H9 (cell line): ENCODE measurements around the gene RNU6-1. TPM values are rescaled to one million over a fixed set of nuclear protein-coding genes. Genes with fewer than 3 reads are reported as not detected.
A peak's percentile ranks its signal among the peaks of the same experiment; 100 is the strongest.

ENCODE experiments used
- DNase-seq: peaks from one replicate; pipeline ENCODE4 v3.0.0-alpha.2; 2017
- H2AFZ ChIP-seq: one replicate; pipeline ENCODE4 v1.6.1; 2013; ENCODE audit warnings: mild to moderate bottlenecking, low read length, control low read depth, moderate library complexity
- H2AK5ac ChIP-seq: 2 replicates; pipeline ENCODE4 v1.6.1; 2013; ENCODE audit warnings: low read length, control low read depth, mixed read lengths; ENCODE audit not compliant: insufficient read length
- H2BK120ac ChIP-seq: one replicate; pipeline ENCODE4 v1.6.1; 2013; ENCODE audit warnings: low read depth, mild to moderate bottlenecking, low read length, control low read depth, inconsistent platforms; ENCODE audit not compliant: poor library complexity, severe bottlenecking
- H2BK12ac ChIP-seq: 2 replicates; pipeline ENCODE4 v1.6.1; 2013; ENCODE audit warnings: low read length, control low read depth, mixed read lengths, low read depth; ENCODE audit not compliant: insufficient read length
- H2BK15ac ChIP-seq: 2 replicates; pipeline ENCODE4 v1.6.1; 2013; ENCODE audit warnings: low read depth, low read length, control low read depth
- H2BK20ac ChIP-seq: one replicate; pipeline ENCODE4 v1.6.1; 2013; ENCODE audit warnings: low read depth, mild to moderate bottlenecking, low read length, control low read depth, inconsistent platforms; ENCODE audit not compliant: poor library complexity, severe bottlenecking
- H2BK5ac ChIP-seq: 2 replicates; pipeline ENCODE4 v1.6.1; 2013; ENCODE audit warnings: low read length, control low read depth, mixed read lengths; ENCODE audit not compliant: insufficient read length
- H3K14ac ChIP-seq: 2 replicates; pipeline ENCODE4 v1.6.1; 2013; ENCODE audit warnings: low read length, control low read depth; ENCODE audit not compliant: insufficient read depth
- H3K18ac ChIP-seq: 2 replicates; pipeline ENCODE4 v1.6.1; 2013; ENCODE audit warnings: low read depth, mild to moderate bottlenecking, mixed read lengths, low read length, control low read depth; ENCODE audit not compliant: insufficient read length
- H3K23ac ChIP-seq: 2 replicates; pipeline ENCODE4 v1.6.1; 2013; ENCODE audit warnings: low read length, control low read depth, mixed read lengths, low read depth; ENCODE audit not compliant: insufficient read length
- H3K23me2 ChIP-seq: 2 replicates; pipeline ENCODE4 v1.6.1; 2013; ENCODE audit warnings: low read depth, mild to moderate bottlenecking, mixed read lengths, low read length, control low read depth; ENCODE audit not compliant: insufficient read length, poor library complexity, severe bottlenecking
- H3K27ac ChIP-seq: 2 replicates; pipeline ENCODE4 v1.5.1; 2013; ENCODE audit warnings: low read length, control low read depth, mixed read lengths, low read depth; ENCODE audit not compliant: insufficient read length
- H3K27me3 ChIP-seq: 2 replicates; pipeline ENCODE4 v1.6.1; 2013; ENCODE audit warnings: low read length, control low read depth, inconsistent platforms; ENCODE audit not compliant: insufficient read depth
- H3K4ac ChIP-seq: 2 replicates; pipeline ENCODE4 v1.6.1; 2013; ENCODE audit warnings: low read depth, mild to moderate bottlenecking, control low read depth, inconsistent platforms, low read length, moderate library complexity
- H3K4me1 ChIP-seq: 2 replicates; pipeline ENCODE4 v1.6.1; 2013; ENCODE audit warnings: low read length, control low read depth, inconsistent platforms; ENCODE audit not compliant: insufficient read depth
- H3K4me2 ChIP-seq: 2 replicates; pipeline ENCODE4 v1.6.1; 2013; ENCODE audit warnings: low read length, control low read depth, mixed read lengths; ENCODE audit not compliant: insufficient read length, insufficient read depth
- H3K56ac ChIP-seq: 2 replicates; pipeline ENCODE4 v1.6.1; 2013; ENCODE audit warnings: low read depth, mild to moderate bottlenecking, mixed read lengths, low read length, control low read depth; ENCODE audit not compliant: insufficient read length
- H3K79me1 ChIP-seq: 2 replicates; pipeline ENCODE4 v1.6.1; 2013; ENCODE audit warnings: low read depth, mild to moderate bottlenecking, moderate library complexity, low read length, control low read depth, inconsistent platforms; ENCODE audit not compliant: insufficient read depth, poor library complexity, severe bottlenecking
- H3K79me2 ChIP-seq: 2 replicates; pipeline ENCODE4 v1.6.1; 2013; ENCODE audit warnings: low read length, control low read depth, inconsistent platforms; ENCODE audit not compliant: insufficient read depth
- H3K9ac ChIP-seq: 2 replicates; pipeline ENCODE4 v1.6.1; 2013; ENCODE audit warnings: low read length, control low read depth, mixed read lengths; ENCODE audit not compliant: insufficient read length; ENCODE audit errors: extremely low read depth
- H3K9me3 ChIP-seq: one replicate; pipeline ENCODE4 v1.6.1; 2013; ENCODE audit warnings: low read depth, low read length, inconsistent platforms; ENCODE audit not compliant: control insufficient read depth
- H3T11ph ChIP-seq: one replicate; pipeline ENCODE4 v1.6.1; 2013; ENCODE audit warnings: mild to moderate bottlenecking, low read length, control low read depth, inconsistent platforms
- H4K20me1 ChIP-seq: one replicate; pipeline ENCODE4 v1.6.1; 2013; ENCODE audit not compliant: control insufficient read depth, insufficient read length, insufficient read depth
- H4K5ac ChIP-seq: 2 replicates; pipeline ENCODE4 v1.6.1; 2013; ENCODE audit warnings: low read depth, mild to moderate bottlenecking, mixed read lengths, low read length, control low read depth; ENCODE audit not compliant: insufficient read length
- H4K8ac ChIP-seq: replicated peaks from 2 replicates; pipeline ENCODE4 v1.6.1; 2013; ENCODE audit warnings: low read length, control low read depth, mixed read lengths, low read depth; ENCODE audit not compliant: insufficient read length
- H4K91ac ChIP-seq: 2 replicates; pipeline ENCODE4 v1.6.1; 2013; ENCODE audit warnings: low read depth, mild to moderate bottlenecking, moderate library complexity, mixed read lengths, low read length, control low read depth; ENCODE audit not compliant: insufficient read length
- H3K27ac Mint-ChIP-seq, 3 experiments: 2 replicates in 2 of 3; 3 replicates in 1 of 3; pipeline ENCODE4 v1.8.0; 2020 to 2021; ENCODE audit warnings: mixed read lengths in 3 of 3, mild to moderate bottlenecking in 1 of 3, moderate library complexity in 1 of 3
- H3K27me3 Mint-ChIP-seq: 2 replicates; pipeline ENCODE4 v1.8.0; 2021; ENCODE audit warnings: low read depth, mild to moderate bottlenecking, moderate library complexity, mixed read lengths
- H3K36me3 Mint-ChIP-seq, 3 experiments: 2 replicates in 2 of 3; 3 replicates in 1 of 3; pipeline ENCODE4 v1.8.0; 2020 to 2021; ENCODE audit warnings: low read depth in 3 of 3, mixed read lengths in 3 of 3; ENCODE audit not compliant: insufficient read depth in 1 of 3
- H3K4me1 Mint-ChIP-seq, 2 experiments: 2 replicates each; pipeline ENCODE4 v1.8.0; 2020; ENCODE audit warnings: mixed read lengths in 2 of 2
- H3K4me3 Mint-ChIP-seq, 2 experiments: 2 replicates in 1 of 2; 3 replicates in 1 of 2; pipeline ENCODE4 v1.8.0; 2020 to 2021; ENCODE audit warnings: mild to moderate bottlenecking in 2 of 2, mixed read lengths in 2 of 2, moderate library complexity in 1 of 2
- H3K9me3 Mint-ChIP-seq, 2 experiments: 2 replicates in 1 of 2; 3 replicates in 1 of 2; pipeline ENCODE4 v1.8.0; 2020; ENCODE audit warnings: mild to moderate bottlenecking in 2 of 2, mixed read lengths in 2 of 2, moderate library complexity in 1 of 2
- CTCF ChIP-seq: fragments of 200-600 bp; sonication (generic); conservative IDR thresholded peaks from 3 replicates; pipeline ENCODE4 v1.8.0; 2021; ENCODE audit warnings: antibody characterized with exemption, mild to moderate bottlenecking
- WGBS: extraction: QIAGEN DNeasy Blood & Tissue Kit; methylation state at CpG from one replicate; pipeline ENCODE4 v1.1.7; 2013; ENCODE audit warnings: missing lambda C conversion rate, low lambda C conversion rate, mixed read lengths; ENCODE audit not compliant: insufficient read length; ENCODE audit errors: extremely low coverage; 5-methylcytosine and 5-hydroxymethylcytosine counted together
- total RNA-seq: library from RNA; stranded (reverse); gene quantifications from 2 replicates; pipeline ENCODE4 v1.2.1, GENCODE V29; 2021

Gene RNU6-1
- total RNA-seq, 1 experiment from 2014 or later, result not detected

DNA sequence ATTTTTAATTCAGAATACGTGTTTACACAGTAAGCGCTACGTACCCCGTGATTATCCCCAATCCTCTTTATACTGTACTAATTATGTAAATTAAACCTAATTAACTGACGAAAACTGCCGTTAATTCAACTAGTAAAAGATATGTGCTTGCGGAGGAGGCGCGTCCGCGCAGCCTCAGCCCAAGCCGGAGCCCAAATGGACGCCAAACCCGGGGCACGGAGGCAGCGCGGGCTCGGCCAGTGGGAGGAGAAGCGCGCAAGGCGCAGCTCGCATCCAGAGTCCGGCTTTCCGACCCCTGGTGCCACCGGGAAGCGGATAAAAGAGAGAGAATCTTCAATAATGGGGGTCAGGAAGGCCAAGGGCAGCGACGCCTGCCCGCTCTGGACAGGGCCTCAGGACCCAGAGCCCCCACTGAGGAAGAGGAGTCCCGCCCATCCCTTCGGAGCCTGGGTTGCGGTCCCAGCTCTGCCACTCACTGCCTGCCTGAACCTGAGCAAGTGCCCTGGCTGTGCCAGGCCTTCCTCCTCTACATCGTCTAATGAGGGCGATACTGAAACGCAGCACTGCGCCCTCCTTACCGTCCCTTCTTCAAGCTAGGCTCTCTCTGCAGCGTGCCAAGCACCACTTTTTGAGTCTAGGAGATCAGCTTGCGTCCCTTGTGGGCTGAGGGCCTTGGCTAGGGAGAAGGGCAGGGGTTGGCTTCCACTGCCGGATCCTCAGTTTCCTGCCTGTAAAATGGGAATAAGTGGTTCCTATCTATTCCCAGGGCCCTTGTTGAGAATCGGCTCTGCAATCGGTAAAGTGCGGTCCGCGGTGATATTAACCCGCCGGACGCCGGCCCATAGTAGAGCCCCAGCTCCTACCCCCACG, 19.5 kb downstream of the RNU6-1 start:
- Histone ChIP-seq H3K4me1 (no peaks in the 10 kb centered on the region), H2BK12ac (no peak overlapping the region), H2AFZ (no peak overlapping the region), H2BK120ac (no peak overlapping the region), H3K9me3 (no peaks in the 10 kb centered on the region), H3K79me1 (no peaks in the 10 kb centered on the region), H2BK15ac (no peak overlapping the region), H3K27ac (no peak overlapping the region), H4K20me1 (peaks cover 3% of the 10 kb centered on the region), H2AK5ac (no peak overlapping the region), H2BK20ac (no peak overlapping the region), H3K79me2 (no peaks in the 10 kb centered on the region), H4K5ac (no peak overlapping the region), H2BK5ac (no peak overlapping the region), H3K14ac (no peak overlapping the region), H3K23ac (no peak overlapping the region), H3T11ph (no peak overlapping the region), H3K4ac (no peak overlapping the region), H4K8ac (no peak overlapping the region), H3K56ac (no peak overlapping the region), H3K27me3 (peaks cover 66% of the 10 kb centered on the region), H3K23me2 (no peaks in the 10 kb centered on the region), H3K4me2 (peak overlapping the region; percentile 1), H3K18ac (no peak overlapping the region), H3K9ac (no peak overlapping the region), H4K91ac (no peak overlapping the region)
- Mint-ChIP-seq H3K36me3 (peaks cover 0 to 4% (median 0%) of the 10 kb centered on the region in 3 experiments; a peak in 3 of 7 replicates), H3K27me3 (peaks cover 90% of the 10 kb centered on the region), H3K4me3 (peak overlapping the region in 1 of 2 experiments; percentile 64; a peak in 3 of 5 replicates), H3K27ac (no peak overlapping the region), H3K9me3 (peaks cover 2 to 8% of the 10 kb centered on the region in 2 experiments; a peak in 4 of 5 replicates), H3K4me1 (peaks cover 19 to 45% of the 10 kb centered on the region in 2 experiments)
- no peak for TF ChIP-seq CTCF
- no peak for DNase-seq
- WGBS, result no CpG with 5 or more reads among the region's 50 CpGs
